HG03439 (cell line): ENCODE data around the gene ALLC.

Experiments used
- ATAC-seq: cut with Tn5 transposase; IDR thresholded peaks from one replicate; pipeline ENCODE4 v1.9.1; 2021; ENCODE audit warnings: mild to moderate bottlenecking, moderate library complexity; ENCODE audit not compliant: unreplicated experiment

The ALLC gene

DNA sequence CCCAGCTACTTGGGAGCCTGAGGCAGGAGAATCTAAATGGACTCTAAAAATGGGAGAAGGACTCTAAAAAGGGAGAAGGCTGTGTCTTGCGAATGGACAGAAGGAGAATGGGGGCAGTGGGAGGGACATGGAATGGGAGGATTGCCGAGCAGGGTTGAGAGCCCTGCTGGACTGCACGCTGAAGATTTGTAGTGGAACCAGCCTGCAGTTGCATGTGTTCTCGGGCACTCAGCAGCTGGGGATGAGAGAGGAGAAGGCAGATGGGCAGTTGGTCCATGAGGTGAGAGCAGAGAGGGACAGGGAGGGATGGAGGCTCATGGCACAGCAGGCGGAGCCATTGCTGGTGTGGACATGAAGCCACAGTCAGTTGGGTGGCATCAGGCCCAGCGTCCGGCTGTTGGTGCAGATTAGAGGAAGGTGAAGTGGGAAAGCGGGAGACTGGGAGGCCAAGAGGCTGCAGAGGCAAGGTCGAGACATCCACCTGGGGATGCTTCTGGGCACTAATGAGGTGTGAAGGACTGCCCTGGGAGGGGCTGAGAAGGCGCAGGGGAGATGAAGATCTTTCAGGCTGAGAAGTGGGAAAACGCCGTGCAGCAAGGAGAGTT is 86.1 kb downstream of the ALLC start:
- no peak for ATAC-seq

DNA sequence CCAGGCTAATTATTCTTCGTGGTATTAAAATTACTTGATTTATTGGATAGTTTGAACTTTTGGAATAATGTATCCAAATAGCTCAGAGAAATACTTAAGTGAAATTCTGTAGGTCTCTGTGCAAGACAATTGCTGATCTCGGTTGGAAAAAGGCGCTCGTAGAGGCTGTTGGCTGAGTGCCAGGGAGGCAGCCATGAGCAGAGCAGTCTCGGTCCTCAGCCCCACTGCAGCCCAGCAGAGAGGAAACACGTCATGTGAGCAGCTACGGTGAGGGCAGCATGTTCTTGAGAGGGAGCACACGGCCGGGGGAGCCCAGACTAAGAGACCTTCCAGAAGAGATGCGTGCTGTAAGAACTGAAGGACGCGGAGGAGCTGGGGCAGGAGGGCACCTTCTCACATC is 87.9 kb downstream of the ALLC start:
- no peak for ATAC-seq

DNA sequence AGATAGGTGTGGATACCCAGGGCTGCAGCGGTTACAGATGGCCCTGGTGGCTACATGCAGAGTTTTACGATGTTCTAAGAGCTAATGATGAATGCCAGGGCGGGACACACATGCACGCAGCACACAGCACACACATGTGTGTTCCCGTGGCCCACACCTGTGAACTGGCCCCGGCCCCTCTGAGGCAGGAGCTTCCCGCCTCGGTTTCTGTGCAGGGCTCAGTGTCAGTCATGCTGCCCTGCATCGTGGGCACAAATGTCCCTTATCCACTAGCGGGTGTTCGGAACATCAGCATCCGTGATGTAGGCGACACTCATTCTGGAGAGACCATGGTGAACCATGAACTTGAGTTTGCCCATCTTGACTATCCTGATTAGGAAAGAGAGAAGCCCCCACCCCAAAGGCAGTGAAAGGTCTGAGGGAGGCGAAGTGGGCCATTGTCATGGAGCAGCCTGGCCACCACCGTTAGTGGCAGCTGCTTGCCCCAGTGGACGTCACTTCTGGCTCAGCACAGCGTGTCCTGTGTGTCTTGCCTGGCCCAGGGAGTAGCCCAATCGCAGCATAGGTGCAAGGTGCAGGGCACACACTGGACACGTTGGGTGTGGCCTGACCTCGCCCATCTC is 89.1 kb downstream of the ALLC start:
- ATAC-seq = no peak

DNA sequence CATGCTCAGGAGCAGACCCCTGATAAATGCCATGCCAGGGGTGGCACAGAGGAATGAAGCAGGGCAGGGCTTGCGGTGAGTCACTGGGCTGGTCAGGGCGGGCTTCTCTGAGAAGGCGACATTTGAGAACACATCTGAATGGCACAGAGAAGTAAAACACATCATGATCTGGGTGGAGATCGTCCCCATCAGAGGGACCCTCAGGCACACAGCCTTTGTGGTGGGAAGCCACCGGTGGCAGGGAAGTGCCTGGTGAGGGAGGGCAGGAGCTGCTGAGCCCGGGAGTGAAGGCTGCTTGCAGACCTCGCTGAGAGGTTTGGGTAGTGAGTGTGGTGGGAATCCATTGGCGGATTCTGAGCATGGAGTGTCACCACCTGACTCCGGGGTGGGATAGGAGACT is 89.8 kb downstream of the ALLC start:
- ATAC-seq = no peak

DNA sequence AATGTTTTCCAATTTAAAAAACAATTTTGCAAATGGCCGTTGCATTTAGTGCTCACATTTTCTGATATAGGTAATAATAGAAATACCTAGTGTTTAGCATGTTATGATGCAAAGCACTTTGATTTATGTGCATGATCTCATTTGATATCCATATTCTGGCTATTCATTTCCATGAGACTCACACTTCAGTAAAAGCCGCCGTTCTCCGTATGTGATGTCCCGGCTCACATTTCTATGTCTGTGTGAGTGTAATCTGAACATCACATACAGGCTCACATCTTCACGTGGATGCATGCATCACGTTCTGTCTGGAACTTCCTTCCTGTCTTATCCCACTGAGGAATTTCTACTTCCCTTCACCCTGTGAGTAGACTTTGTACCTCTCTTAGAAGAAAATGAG is 91.2 kb downstream of the ALLC start:
- no peak for ATAC-seq

DNA sequence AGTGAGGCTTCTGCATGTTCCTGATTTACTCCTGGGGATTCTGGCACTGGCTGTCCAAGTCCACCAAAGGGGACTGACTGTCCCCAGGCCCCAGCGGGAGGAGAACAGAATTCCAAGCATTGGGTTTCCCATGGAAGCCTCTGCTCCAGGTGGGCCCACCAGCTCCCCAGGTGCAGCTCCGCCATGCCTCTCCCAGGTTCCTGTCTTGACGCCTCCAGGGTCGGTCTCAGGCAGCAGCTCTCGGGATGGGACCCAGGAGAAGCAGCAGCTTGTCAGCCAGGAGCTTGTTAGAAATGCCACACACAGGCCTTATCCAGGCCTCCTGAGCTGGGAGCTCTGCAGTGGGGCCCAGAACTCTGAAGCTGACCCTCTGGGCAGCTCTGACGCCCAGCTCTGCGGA is 93.3 kb downstream of the ALLC start:
- ATAC-seq = no peak

DNA sequence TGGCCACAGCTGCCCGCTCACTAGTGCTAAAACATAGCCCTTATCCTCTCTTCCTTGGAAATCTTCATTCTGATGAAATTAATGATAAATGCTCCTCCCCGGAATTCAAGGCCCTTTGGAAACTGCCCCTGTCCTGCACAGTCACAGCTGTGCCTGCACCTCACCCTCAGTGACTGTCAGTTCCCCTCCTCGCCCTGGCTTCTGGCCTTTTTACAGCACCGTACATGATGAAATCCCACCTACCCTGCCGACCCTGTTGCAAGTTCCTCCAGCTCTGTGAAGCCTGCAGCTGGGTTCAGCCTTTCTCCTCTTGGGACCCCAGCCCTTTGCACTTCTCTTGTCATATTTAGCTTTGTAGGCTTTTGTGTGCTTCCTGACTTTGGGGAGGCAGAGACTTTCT is 93.8 kb downstream of the ALLC start:
- no peak for ATAC-seq
